ENCODE data around the gene VPS37C. TPM values are rescaled to one million over a fixed set of nuclear protein-coding genes. Genes with fewer than 3 reads are reported as not detected.

The VPS37C gene
- total and polyA plus RNA-seq, 4 donors, result 2.6 to 6.1 (median 5.1) TPM

GRCh38 chr11:61104963-61105362 is 56.3 kb downstream of the VPS37C start:
- Histone ChIP-seq H3K36me3 (ENCODE audit: control insufficient read depth in 4 of 4, insufficient read depth in 3 of 4, low read depth in 1 of 4, low read length in 3 of 4) (no peaks in the 10 kb centered on the region), H3K4me3 (ENCODE audit: low read depth in 1 of 3, low read length in 3 of 3) (no peak overlapping the region), H3K4me1 (ENCODE audit: control insufficient read depth in 4 of 4, insufficient read depth in 4 of 4, low read length in 3 of 4) (no peaks in the 10 kb centered on the region), H3K9me3 (ENCODE audit: control insufficient read depth in 4 of 4, low read length in 3 of 4) (no peaks in the 10 kb centered on the region), H3K27me3 (ENCODE audit: control insufficient read depth in 4 of 4, insufficient read depth in 4 of 4, low read length in 3 of 4) (no peaks in the 10 kb centered on the region), H3K9ac (ENCODE audit: low read depth in 1 of 2, low read length in 2 of 2) (no peak overlapping the region), H3K27ac (ENCODE audit: low read depth in 1 of 2, low read length in 2 of 2) (no peak overlapping the region)
- TF ChIP-seq YY1 (IDR thresholded peaks at IDR 0.05) (no peak), JUND (IDR thresholded peaks at IDR 0.05) (no peak), RXRA (IDR thresholded peaks at IDR 0.05) (no peak), ZBTB33 (IDR thresholded peaks at IDR 0.05) (no peak), TAF1 (conservative IDR thresholded peaks at IDR 0.05) (no peak), SP1 (IDR thresholded peaks at IDR 0.05) (no peak), NR2F2 (IDR thresholded peaks at IDR 0.05) (no peak), EGR1 (IDR thresholded peaks at IDR 0.05; ENCODE audit: low read depth in 2 of 2) (no peak), HNF4A (conservative IDR thresholded peaks at IDR 0.05) (no peak), GABPA (IDR thresholded peaks at IDR 0.05 in 1 of 2, conservative IDR thresholded peaks at IDR 0.05 in 1 of 2) (no peak), FOXA2 (IDR thresholded peaks at IDR 0.05) (no peak), RAD21 (IDR thresholded peaks at IDR 0.05) (no peak), REST (IDR thresholded peaks at IDR 0.05) (no peak), FOXA1 (IDR thresholded peaks at IDR 0.05) (no peak)
- 95% methylated on average over 7 of the region's 7 CpGs for WGBS
- DNase-seq (ENCODE audit: low spot score), result no peak

GRCh38 chr11:61103851-61104423 is 57.3 kb downstream of the VPS37C start:
- no peak for DNase-seq (ENCODE audit: low spot score)
- H3K4me1 ChIP-seq (ENCODE audit: control insufficient read depth in 4 of 4, insufficient read depth in 4 of 4, low read length in 3 of 4), result no peaks in the 10 kb centered on the region
- WGBS, result 93% methylated on average over 3 of the region's 3 CpGs
- no peaks in the 10 kb centered on the region for H3K27me3 ChIP-seq (ENCODE audit: control insufficient read depth in 4 of 4, insufficient read depth in 4 of 4, low read length in 3 of 4)
- H3K27ac ChIP-seq (ENCODE audit: low read depth in 1 of 2, low read length in 2 of 2), result no peak overlapping the region
- TF ChIP-seq HNF4G (IDR thresholded peaks at IDR 0.05) (no peak), RAD21 (IDR thresholded peaks at IDR 0.05) (no peak), ZBTB33 (IDR thresholded peaks at IDR 0.05) (no peak), REST (IDR thresholded peaks at IDR 0.05) (no peak), FOXA1 (IDR thresholded peaks at IDR 0.05) (no peak), ATF3 (IDR thresholded peaks at IDR 0.05) (no peak), FOXA2 (IDR thresholded peaks at IDR 0.05) (no peak), CTCF (IDR thresholded peaks at IDR 0.05; ENCODE audit: low read depth, low read length, missing input control) (no peak), RXRA (IDR thresholded peaks at IDR 0.05) (no peak), MAX (IDR thresholded peaks at IDR 0.05) (no peak)
- H3K9ac ChIP-seq (ENCODE audit: low read depth in 1 of 2, low read length in 2 of 2), result no peak overlapping the region
- H3K9me3 ChIP-seq (ENCODE audit: control insufficient read depth in 4 of 4, low read length in 3 of 4), result no peaks in the 10 kb centered on the region
- no peak overlapping the region for H3K4me3 ChIP-seq (ENCODE audit: low read depth in 1 of 3, low read length in 3 of 3)
- no peaks in the 10 kb centered on the region for H3K36me3 ChIP-seq (ENCODE audit: control insufficient read depth in 4 of 4, insufficient read depth in 3 of 4, low read depth in 1 of 4, low read length in 3 of 4)
